Measurements from ENCODE around the gene FOXN3.

FOXN3 gene, protein sequence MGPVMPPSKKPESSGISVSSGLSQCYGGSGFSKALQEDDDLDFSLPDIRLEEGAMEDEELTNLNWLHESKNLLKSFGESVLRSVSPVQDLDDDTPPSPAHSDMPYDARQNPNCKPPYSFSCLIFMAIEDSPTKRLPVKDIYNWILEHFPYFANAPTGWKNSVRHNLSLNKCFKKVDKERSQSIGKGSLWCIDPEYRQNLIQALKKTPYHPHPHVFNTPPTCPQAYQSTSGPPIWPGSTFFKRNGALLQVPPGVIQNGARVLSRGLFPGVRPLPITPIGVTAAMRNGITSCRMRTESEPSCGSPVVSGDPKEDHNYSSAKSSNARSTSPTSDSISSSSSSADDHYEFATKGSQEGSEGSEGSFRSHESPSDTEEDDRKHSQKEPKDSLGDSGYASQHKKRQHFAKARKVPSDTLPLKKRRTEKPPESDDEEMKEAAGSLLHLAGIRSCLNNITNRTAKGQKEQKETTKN

DNA sequence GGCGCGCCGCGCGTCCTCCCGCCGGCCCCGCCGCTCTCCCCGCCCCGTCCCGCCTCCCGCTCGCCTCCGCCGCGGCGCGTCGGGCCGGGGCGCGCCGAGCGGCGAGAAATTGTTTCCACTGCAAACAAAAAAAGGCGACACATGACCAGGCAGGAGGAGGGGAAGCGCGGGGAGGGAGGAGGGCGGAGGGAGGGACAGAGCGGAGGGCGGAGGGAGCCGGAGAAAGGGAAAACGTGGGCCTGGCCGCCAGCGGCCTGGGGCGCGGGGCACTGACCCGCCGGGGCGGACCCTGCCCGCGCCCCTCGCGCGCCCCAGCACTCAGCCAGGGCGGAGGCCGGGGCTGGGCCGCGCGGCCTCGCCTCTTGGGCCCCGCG lies at the start of gene FOXN3:
Gene FOXN3 (minus strand): TSS at position 143 of the 374 bp plus-strand sequence. CDS start 4,757 bp downstream, outside the sequence.
- DNase-seq = peak; percentile 80

DNA sequence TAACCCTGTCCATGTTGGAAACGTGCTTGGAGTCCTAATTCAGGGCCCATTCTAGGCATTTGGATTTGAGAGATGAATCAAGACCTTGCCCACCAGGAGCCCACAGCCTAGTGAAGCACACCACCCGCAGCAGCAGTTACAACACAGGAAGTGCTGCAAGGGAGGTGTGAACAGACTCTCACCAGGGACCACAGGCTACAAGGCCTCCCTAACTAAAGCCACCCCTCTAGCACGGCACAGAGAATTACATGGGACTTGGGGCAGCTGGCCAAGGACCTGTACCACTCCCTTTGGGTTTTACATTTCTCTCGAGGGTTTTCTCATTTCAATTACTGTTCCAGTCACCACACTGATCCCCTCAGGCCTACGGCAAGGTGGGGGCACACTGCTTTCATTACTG lies 49.5 kb upstream of the FOXN3 start:
- DNase-seq = no peak

DNA sequence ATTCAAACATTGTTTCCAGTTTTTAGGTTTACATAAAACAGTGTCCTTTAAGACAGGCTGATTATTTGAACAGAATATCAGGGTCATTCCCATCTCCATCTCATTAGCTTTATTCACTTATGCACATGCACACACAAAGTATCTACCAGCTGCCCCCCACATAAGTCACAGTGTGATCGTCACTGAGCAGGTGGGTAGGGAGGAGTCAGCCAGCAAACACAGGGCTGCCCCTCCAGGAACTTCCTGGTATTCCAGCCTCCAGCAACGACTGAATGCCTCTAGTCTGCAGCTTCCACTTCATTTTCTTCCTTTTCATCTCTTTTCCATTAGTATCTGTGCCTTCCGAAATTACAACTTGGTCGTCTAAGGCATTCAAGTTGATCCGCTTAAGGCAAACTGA lies 48.8 kb upstream of the FOXN3 start:
- no peak for DNase-seq

DNA sequence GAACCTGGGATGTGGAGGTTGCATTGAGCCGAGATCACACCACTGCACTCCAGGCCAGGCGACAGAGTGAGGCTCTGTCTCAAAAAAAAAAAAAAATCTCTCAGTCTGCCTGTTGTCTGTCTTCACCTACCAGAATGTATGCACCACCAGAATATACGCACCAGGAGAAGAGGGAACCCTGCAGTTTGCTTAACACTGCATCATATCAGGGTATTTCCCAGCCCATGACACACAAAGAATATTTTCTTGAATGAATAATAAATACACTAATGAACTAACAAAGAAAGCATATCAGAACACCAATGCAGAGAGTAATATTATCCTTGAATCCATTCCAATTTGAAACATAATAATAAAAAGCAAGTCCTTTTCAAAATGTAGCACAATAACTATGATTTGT lies 44.2 kb upstream of the FOXN3 start:
- DNase-seq = no peak

DNA sequence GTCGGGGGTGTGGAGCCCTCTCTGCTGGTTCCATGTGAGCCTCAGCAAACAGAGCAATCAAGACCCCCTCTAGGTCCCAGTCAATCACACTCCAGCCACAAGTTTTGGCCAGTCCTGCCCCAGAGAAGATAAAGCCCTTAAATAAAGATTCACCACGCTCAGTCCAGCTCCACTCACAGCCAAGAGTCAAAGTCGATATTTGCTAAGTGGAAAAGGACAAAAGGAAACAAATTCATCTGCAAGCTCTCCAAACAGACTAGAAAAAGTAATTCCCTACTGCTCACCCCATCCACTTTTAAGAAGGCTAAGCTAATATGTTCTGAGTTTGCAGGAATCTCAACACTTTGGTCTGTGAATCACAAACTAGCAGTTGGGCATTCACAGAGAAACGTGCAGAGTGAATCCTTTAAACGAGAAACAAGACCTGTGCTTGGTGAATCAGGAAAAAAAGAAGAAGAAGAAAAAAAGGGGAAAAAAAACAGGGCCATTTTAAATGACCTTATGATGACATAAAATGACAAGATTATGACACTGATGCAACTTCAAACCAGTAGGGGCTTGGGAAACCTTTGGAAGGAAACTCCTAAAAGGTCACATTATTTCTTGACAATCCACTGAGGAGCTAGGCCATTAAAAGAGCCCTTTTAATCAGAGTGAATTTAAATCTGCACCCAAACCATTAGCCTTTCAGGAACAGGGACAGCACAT lies 41.8 kb upstream of the FOXN3 start:
- DNase-seq = no peak

DNA sequence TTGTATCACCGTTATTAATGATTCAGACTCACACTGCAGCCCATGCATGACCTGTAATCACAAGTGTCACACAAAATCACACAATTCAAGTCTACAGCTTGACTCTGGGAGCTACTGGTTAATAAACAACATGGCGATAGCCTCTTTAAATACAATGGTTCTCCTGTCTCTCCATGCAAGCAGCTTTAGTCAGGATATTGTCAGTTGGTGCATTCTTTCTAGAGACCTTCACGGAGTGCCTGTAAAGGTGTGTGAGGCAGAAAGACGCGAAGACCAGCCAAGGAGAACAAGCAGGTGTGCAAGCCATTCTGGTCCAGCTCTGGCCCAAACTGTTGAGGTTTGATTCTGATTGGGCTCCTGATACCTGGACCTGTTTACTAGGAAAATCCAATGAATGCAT lies 40.0 kb upstream of the FOXN3 start:
- no peak for DNase-seq

DNA sequence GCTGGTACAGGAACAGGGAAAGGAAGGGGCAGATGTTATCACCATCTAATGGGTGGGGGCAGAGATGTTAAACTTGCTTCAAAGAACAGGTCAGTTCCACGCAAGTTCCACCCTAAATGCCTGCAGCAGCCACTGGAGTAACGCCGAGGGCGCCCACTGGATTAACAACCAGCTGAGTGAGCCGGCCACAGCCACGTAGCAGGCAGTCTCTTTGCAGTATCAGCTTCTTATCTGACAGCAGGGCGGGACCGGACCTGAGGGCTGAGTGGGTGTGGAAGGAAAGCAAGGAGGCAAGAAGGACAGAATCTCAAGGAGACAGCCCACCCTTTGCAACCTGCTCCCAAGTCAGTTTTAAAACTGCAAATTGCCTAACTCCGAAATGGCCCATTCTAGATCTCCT lies 38.4 kb upstream of the FOXN3 start:
- no peak for DNase-seq

DNA sequence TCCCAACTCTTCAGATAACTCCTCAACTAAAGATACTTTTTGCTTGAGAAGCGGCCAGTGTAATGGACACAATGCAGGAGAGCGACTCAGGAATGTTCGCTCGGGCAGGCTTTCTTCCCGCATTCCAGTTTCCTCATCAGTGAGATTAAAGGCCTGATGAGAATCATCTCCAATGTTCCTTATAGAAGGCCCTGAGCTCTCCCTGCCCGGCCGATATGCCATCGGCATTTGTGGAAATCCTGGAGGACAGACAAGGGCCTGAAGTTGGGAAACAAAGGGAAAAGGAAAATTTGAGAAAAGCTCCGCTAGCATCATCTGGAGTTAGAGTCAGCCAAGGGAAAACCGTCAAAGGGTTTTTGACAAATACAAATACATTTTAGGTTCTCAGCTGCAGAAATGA lies 38.0 kb upstream of the FOXN3 start:
- DNase-seq = no peak

DNA sequence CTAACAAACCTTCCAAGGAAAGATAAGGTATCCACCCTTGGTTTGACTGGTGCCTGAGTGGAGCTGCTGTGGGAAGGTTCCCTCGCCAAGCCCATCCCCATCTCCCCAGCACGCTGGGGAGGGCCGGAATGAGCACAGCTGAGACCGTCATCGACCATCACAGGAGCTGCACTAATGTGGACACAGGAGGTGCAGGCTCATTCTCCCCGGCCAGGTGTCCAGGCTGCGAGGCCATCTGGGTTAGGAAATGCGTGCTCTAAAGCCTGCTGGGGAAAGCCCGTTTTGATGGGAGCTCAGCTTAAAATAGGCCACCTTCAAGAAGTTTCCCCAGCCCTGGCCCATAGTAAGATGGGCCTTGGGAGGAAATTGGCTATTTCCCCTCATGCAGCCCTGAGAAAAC lies 35.2 kb upstream of the FOXN3 start:
- DNase-seq = no peak

DNA sequence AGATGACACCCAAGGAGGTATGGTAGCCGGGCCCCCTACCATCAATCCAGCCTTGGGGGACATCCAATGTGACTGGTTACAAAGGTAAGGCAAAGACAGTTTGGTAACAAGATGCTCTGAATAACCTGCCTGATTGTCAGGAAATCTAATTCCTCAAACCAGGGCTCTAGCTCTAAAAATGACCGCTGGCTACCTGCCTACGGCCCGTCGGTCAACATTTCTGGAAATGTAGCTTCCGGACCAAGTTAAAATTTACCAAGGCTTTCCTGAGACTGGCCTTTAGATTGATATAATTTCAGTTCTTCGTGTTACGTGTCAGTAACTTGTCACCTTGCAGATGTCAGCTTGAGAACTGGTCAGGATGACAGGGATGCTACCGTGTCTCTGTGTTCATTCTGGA lies 34.2 kb upstream of the FOXN3 start:
- no peak for DNase-seq

DNA sequence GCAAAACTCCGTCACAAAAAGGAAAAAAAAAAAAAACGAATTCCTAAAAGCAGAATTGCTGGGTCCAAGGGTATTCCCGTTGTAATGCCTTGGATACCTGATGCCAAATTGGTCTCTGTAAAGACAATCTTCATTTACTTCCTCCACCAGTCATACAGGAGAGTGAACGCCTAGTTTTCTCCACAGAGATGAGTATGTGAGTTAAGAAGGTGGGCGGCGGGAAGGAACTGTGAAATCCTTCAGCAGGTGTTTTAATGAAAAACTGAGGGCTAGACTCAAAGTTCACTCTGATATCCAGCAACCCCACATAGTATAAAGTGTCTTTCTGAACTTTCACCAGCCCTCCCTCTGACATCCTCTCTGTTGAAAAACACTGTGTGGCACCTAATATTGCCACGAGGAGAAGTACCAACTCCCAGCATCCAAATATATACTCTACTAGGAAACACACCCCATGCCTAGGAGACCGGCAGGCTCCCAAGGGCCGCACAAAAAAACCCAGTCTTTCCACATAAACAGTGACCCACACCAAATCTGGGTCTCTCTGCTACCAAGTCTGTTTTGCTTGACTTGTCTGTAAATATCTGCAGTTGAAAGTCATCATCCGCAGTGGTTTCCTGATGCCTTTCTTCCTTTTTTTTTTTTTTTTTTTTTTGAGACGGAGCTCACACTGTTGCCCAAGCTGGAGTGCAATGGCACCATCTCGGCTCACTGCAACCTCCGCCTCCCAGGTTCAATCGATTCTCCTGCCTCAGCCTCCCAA lies 30.3 kb upstream of the FOXN3 start:
- DNase-seq = no peak

DNA sequence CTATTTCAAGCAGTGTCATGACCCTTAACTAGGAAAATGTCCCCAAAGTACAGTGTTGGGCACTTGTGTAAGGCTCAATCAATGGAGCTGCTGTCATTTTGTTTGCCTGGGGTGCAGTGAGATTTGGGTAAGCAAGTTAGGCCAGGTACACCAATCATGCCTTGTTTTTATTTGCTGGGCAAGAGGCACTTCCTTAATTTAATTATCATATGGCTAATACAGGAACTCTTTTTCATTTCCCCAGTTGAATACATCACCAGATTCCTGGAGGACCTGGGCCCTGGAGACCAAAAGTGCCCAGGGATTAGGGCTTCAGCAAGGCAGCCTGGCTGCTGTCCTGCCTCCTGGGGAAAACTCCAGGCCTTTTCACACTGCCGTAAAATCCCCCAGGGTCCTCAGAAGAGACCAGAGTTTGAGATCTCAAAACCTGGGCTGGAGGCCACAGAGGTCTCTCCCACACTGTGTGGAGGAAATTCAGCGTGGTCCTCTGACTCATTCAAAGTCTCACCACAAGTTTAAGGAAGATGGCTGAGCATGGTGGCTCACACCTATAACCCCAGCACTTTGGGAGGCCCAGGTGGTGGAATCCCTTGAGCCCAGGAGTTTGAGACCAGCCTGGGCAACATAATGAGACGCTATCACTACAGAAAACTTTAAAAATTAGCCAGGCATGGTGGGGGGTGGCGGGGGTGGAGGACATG lies 28.4 kb upstream of the FOXN3 start:
- no peak for DNase-seq

DNA sequence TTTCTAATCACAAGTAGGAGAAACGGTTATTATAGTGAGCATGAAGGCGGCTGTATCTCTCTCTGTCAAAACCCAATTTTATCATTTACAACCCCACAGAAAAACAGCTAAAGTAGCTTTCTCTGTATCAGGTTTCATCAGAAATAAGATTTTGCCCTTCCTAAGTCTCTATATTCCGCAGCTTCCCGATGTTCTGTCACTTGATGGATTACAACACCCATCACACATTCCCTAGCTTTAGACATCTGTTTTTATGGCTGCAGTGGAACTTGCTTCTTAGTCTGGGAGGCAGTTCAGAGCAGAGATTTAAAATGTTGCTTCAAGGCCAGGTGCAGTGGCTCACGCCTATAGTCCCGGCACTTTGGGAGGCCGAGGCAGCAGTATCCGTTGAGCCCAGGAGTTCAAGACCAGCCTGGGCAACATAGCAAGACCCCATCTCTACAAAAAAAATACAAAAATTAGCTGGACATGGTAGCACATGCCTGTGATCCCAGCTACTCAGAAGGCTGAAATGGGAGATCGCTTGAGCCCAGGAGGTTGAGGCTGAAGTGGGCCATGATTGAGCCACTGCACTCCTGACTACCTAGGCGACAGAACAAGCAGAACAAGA lies 27.6 kb upstream of the FOXN3 start:
- no peak for DNase-seq

DNA sequence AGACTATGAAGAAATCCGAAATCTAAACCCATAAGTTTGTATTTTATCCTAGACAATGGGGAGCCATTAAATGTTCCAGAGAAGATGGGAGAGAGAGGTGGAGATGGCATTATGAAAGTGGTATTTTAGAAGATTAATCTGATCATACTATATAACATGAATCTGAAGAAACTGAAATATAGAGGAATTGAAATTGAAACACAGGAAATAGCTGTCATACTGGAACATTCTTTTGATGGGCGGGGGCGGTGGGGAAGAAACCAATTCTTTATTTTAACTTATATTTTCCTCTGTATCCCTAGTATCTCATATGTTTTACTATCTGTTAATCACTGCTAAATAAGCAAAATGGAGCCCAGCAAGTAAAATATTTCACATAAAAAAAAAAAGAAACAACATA lies 27.0 kb upstream of the FOXN3 start:
- DNase-seq = no peak

DNA sequence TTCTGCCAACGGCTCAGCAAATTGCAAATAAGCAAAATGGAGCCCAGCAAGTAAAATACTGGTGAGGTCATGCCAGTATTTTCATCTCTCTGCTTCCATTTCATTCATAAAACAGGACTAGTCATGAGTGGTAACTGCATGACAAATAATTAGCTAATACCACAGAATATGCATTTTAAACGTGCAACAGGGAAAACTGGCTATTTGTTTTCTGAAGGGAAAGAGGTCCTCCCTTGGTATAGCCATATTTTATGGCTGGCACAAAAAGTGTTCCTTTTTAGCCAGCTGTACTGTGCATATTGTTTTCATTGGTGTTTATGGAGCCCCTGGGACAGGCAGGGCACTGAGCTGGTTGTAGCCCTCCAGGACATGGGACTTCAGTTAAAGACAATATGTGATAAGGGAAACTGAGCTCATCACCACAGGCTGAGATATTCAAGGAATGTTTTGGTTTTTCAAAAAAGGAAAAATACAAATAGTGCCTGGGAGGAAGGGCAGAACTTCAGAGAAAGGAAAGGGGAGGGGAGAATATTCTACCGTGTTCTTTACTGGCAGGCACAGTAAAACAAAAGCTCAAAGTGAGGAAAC lies 26.1 kb upstream of the FOXN3 start:
- DNase-seq = no peak

DNA sequence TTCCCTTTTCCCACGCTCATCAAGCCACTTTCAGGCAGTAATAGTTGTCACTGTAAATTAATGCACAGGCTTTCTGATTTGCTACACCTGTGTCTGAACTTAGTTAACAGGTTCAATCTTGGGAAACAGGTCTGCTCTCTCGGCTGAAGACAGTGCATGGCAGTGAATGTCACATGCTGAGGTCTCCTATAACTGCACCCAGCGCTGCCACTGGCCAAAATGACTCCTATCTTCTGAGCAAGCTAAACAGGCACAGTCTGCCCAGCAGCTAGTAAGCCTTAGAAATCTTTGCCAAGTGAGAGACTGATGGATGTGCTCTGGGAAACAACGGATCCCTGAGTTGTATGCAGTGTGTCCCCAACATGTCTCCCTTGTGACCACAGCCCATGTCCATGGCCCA lies 25.2 kb upstream of the FOXN3 start:
- DNase-seq = no peak

DNA sequence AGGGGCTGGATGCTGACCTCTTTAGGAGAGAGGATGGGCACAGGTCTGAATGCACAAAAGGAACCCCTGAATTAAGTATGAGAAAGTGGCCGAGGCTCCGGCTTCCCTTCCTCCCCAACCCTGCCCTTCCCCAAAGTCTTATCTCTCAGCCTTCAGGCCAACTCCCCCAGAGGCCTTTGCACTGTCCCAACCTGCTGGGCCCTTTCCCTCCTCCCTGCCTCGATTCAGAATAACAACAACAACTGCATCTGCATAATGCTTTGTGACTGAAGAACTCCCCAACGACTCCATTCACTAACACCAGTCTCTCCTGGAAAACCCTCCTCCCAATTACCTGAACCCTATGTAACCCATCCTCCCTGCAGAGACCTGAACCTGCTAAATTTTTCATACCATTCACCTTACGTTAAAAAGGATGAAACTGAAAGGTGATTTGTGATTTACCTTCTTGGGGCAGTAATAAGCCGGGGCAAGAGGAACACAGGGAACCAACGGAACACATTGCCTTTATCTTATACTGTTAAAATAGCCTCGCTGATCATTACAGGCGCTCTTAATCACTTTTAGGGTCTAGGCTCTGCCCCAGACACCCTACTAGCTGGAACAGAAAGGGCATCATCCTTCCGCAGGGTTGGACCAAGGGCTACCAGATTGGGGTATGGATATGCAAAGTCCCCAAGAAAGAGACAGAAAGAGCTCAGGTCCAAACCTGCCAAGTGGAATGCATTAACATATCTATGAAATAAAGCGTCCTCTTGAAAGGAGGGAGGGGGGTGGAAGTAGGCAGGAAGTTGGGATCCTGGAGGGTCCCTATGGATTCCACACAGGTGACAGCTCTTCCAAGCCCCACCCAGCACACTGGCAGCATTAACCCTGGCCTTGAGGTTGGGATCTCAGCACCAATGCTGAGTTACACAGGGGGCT lies 24.2 kb upstream of the FOXN3 start:
- DNase-seq = no peak

DNA sequence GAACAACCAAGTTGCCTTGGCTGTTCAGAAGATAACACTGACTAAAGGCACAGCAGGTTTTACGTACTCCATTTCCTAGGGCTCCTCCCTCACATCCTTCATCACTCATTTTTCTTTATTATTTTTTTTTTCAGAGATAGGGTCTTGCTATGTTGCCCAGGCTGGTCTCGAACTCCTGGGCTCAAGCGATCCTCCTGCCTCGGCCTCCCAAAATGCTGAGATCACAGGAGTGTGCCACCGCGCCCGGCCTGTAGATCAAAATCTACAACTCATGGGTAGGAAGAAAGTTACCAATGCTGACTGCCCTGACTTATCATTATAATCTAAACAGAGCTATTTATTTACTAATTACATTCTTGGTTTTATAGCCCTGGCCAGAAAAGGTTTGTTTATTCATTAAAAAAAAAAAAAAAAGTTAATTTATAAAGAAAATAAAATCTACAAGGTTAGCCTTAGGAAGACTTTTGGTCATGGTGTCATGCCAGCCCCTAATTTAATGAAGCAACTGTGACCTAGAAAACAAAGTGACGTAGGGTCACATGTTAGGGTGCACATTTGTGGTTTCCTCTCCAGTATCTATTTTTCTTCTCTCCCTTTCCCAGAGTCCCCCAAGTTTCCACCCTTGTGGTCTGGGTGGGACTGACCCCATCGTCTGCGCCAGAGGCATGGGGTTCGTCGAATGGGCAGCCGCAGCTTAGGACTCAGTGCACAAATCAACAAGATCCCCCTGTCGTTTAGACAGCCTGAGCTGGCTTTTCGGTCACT lies 19.0 kb upstream of the FOXN3 start:
- DNase-seq = no peak

DNA sequence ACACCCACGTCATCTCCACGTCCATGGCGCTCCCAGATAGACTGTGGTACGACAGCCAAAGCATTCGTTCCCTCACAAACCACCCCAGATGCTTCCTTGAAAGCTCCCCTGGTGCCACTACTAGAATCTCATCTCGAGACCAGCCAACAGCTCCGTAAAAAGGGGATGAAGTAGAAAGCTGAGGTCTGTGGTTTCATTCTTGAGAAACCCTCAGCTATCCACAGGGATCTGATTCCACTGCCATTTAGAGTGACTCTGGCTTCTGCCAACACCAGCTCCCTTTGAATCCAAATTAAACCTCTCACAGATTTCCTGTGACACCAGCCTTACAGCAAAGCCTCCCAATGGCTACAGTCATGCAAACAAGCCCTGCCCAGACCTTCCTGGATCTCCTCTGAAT lies 18.5 kb upstream of the FOXN3 start:
- DNase-seq = no peak

DNA sequence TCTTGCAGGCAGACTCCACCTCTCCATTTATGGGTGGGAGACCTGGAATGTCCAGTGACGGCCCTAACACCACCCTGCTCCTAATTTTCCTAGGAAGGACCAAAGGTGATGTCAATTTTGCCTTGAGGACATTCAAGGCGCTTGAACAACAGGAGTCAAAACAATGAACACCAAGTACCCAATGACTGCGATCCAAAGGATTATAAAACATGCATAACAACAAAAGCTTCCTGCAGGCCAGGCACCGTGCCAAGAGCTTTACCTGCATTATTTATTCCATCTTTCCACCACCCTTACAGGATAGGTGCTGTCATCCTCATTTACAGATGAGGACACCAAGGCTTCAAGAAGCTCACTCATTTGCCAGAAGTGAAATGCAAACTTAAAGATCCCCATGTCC lies 15.2 kb upstream of the FOXN3 start:
- DNase-seq = peak; percentile 71
